ENCODE data around the gene TTC12.

The TTC12 gene

DNA sequence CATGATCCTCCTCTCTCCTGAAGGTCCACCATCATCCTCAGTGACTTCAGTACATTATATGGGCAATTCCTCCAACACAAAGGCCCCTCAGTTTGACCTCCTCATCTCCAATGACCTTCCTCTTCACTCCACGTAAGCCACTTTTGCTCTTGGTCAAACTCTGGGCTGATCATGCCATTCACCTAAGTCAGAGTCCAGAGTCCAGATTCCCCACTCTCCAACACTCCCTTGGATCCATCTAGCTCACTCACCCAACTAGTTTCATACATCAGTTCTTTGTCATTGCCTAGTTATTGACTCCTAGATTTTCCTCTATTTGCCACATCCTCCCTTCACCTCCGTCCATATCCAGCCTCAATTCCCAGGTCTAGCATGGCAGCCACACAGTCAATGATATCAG, 30.5 kb upstream of the TTC12 start:
- Histone ChIP-seq H3K9me3 (ENCODE audit: control insufficient read depth, low read length) (no peaks in the 10 kb centered on the region), H3K4me3 (ENCODE audit: insufficient read depth, low read depth, low read length) (no peak overlapping the region), H3K36me3 (ENCODE audit: control insufficient read depth, insufficient read depth, low read length) (no peaks in the 10 kb centered on the region), H3K27ac (ENCODE audit: insufficient read depth, low read depth, low read length, poor library complexity, severe bottlenecking) (no peak overlapping the region), H3K27me3 (ENCODE audit: control insufficient read depth, insufficient read depth, low read length, poor library complexity, severe bottlenecking) (no peaks in the 10 kb centered on the region), H3K4me1 (ENCODE audit: control insufficient read depth, insufficient read depth, low read length) (no peaks in the 10 kb centered on the region)
- 88 to 91% methylated on average over 2 of the region's 2 CpGs for WGBS, 2 experiments

DNA sequence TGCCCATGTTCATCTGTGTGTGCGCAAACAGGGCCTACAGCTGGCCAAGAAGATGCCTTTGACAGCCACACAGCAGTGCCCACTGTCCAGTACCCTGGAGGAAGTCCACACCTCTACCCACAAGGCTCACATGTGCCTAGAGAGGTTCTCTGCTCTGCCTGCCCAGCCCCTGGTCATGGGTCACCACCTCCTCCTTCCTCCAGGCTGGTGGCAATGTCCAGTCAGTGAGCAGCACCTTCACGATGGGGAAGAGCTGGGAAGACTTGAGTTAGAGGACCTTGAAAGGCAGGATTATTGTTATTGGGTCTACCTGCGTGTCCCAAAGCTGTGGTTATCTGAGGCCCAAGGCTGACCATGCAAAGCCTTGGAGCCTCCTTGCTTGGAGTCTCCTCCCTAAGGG, 28.4 kb upstream of the TTC12 start:
- Histone ChIP-seq H3K27ac (ENCODE audit: insufficient read depth, low read depth, low read length, poor library complexity, severe bottlenecking) (no peak overlapping the region), H3K4me3 (ENCODE audit: insufficient read depth, low read depth, low read length) (no peak overlapping the region), H3K36me3 (ENCODE audit: control insufficient read depth, insufficient read depth, low read length) (no peaks in the 10 kb centered on the region), H3K9me3 (ENCODE audit: control insufficient read depth, low read length) (no peaks in the 10 kb centered on the region), H3K4me1 (ENCODE audit: control insufficient read depth, insufficient read depth, low read length) (no peaks in the 10 kb centered on the region), H3K27me3 (ENCODE audit: control insufficient read depth, insufficient read depth, low read length, poor library complexity, severe bottlenecking) (no peaks in the 10 kb centered on the region)
- WGBS, 2 experiments: 89 to 92% methylated on average over 3 of the region's 3 CpGs

- Histone ChIP-seq H3K27ac (ENCODE audit: insufficient read depth, low read depth, low read length, poor library complexity, severe bottlenecking) (no peak overlapping the region), H3K36me3 (ENCODE audit: control insufficient read depth, insufficient read depth, low read length) (no peaks in the 10 kb centered on the region), H3K4me3 (ENCODE audit: insufficient read depth, low read depth, low read length) (no peak overlapping the region), H3K27me3 (ENCODE audit: control insufficient read depth, insufficient read depth, low read length, poor library complexity, severe bottlenecking) (no peaks in the 10 kb centered on the region), H3K9me3 (ENCODE audit: control insufficient read depth, low read length) (no peaks in the 10 kb centered on the region), H3K4me1 (ENCODE audit: control insufficient read depth, insufficient read depth, low read length) (no peaks in the 10 kb centered on the region)
- WGBS, 2 experiments: 95% methylated on average over 11 of the region's 11 CpGs
Observed at GRCh38 chr11:113286509-113287497, 27.6 kb upstream of the TTC12 start.

DNA sequence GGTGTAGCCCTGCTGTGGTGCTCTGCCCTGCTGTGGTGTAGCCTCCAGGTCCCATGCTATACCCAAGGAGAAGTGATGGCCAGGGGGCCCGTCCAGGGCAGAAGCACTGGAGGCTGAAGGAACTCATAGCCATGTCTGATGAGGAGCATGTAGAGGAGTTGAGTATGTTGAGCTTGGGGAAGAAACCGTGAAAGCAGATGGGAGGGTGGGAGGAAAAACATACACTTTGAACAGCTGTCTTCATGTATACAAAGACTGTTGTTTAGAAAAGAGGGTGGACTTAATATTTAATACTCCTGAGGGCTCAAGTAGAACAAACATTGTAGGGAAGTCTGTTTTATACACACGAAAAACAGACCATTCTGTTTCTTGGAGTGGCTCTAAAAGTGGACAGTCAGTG, 26.6 kb upstream of the TTC12 start:
- Histone ChIP-seq H3K27me3 (ENCODE audit: control insufficient read depth, insufficient read depth, low read length, poor library complexity, severe bottlenecking) (no peaks in the 10 kb centered on the region), H3K27ac (ENCODE audit: insufficient read depth, low read depth, low read length, poor library complexity, severe bottlenecking) (no peak overlapping the region), H3K9me3 (ENCODE audit: control insufficient read depth, low read length) (no peaks in the 10 kb centered on the region), H3K4me1 (ENCODE audit: control insufficient read depth, insufficient read depth, low read length) (no peaks in the 10 kb centered on the region), H3K4me3 (ENCODE audit: insufficient read depth, low read depth, low read length) (no peak overlapping the region), H3K36me3 (ENCODE audit: control insufficient read depth, insufficient read depth, low read length) (no peaks in the 10 kb centered on the region)
- 93 to 94% methylated on average over 3 of the region's 3 CpGs for WGBS, 2 experiments

GRCh38 chr11:113288286-113288863, 26.0 kb upstream of the TTC12 start:
- H3K9me3 ChIP-seq (ENCODE audit: control insufficient read depth, low read length): no peaks in the 10 kb centered on the region
- H3K4me3 ChIP-seq (ENCODE audit: insufficient read depth, low read depth, low read length): no peak overlapping the region
- H3K27ac ChIP-seq (ENCODE audit: insufficient read depth, low read depth, low read length, poor library complexity, severe bottlenecking): no peak overlapping the region
- no peaks in the 10 kb centered on the region for H3K27me3 ChIP-seq (ENCODE audit: control insufficient read depth, insufficient read depth, low read length, poor library complexity, severe bottlenecking)
- no peaks in the 10 kb centered on the region for H3K36me3 ChIP-seq (ENCODE audit: control insufficient read depth, insufficient read depth, low read length)
- no peaks in the 10 kb centered on the region for H3K4me1 ChIP-seq (ENCODE audit: control insufficient read depth, insufficient read depth, low read length)
- 91 to 97% methylated on average over 6 of the region's 6 CpGs for WGBS, 2 experiments

DNA sequence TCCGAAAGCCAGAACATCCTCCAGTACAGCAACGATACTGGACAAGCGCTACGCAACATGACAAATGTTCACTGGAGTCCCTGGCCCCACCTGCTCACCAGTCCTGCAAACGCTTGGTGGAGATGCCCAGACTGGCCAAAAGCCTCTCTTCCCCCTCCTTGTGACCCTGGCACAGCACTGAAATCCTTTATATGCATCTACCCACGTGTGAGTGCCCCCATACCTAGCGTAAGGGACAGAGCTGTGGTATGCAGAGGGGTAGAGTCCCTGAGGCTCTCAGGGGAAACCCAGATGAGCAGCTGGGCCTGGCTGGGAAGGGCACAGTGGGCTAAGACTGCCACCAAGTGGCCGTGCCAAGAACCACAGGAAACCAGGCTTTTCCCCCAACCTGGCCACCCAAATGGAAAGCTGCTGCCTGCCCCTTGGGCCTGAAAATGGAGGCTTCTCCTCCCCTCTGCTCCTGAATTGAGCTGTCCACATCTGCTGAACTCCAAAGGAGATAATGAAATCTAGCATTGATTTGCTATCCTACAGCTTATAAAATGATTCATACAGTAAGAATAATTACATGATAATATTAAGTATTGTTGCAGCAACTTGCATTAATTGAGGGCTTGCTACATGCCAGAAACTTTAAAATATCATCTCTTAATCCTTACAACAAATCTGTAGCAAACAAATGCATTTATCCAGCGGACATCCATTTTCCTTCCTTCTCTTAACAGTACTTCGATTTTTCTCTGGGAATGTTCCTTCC, 24.8 kb upstream of the TTC12 start:
- Histone ChIP-seq H3K27me3 (ENCODE audit: control insufficient read depth, insufficient read depth, low read length, poor library complexity, severe bottlenecking) (no peaks in the 10 kb centered on the region), H3K36me3 (ENCODE audit: control insufficient read depth, insufficient read depth, low read length) (no peaks in the 10 kb centered on the region), H3K27ac (ENCODE audit: insufficient read depth, low read depth, low read length, poor library complexity, severe bottlenecking) (no peak overlapping the region), H3K4me1 (ENCODE audit: control insufficient read depth, insufficient read depth, low read length) (no peaks in the 10 kb centered on the region), H3K9me3 (ENCODE audit: control insufficient read depth, low read length) (no peaks in the 10 kb centered on the region), H3K4me3 (ENCODE audit: insufficient read depth, low read depth, low read length) (no peak overlapping the region)
- 57 to 59% methylated on average over 10 of the region's 10 CpGs for WGBS, 2 experiments

DNA sequence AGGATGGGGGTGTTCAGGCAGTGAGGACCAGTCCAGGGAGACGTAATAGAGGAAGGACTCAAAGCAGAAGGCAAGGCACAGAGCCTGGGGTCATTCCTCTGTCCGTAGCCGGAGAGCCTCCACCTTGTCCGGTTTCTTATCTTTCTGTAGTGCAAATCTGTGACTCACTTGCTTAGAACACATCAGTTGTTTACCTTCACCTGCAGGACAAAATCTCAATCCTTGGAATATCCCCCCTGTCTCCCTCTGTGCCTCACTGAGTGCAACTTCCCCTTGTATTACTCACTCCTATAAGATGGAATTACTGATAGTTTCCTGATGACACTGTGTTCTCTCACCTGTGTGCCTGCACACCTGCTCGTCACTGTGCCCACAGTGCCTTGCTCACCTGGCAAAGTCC, 20.4 kb upstream of the TTC12 start:
- Histone ChIP-seq H3K4me1 (ENCODE audit: control insufficient read depth, insufficient read depth, low read length) (no peaks in the 10 kb centered on the region), H3K4me3 (ENCODE audit: insufficient read depth, low read depth, low read length) (no peak overlapping the region), H3K9me3 (ENCODE audit: control insufficient read depth, low read length) (no peaks in the 10 kb centered on the region), H3K27me3 (ENCODE audit: control insufficient read depth, insufficient read depth, low read length, poor library complexity, severe bottlenecking) (no peaks in the 10 kb centered on the region), H3K27ac (ENCODE audit: insufficient read depth, low read depth, low read length, poor library complexity, severe bottlenecking) (no peak overlapping the region), H3K36me3 (ENCODE audit: control insufficient read depth, insufficient read depth, low read length) (no peaks in the 10 kb centered on the region)
- WGBS, 2 experiments: 74 to 75% methylated on average over 5 of the region's 5 CpGs

DNA sequence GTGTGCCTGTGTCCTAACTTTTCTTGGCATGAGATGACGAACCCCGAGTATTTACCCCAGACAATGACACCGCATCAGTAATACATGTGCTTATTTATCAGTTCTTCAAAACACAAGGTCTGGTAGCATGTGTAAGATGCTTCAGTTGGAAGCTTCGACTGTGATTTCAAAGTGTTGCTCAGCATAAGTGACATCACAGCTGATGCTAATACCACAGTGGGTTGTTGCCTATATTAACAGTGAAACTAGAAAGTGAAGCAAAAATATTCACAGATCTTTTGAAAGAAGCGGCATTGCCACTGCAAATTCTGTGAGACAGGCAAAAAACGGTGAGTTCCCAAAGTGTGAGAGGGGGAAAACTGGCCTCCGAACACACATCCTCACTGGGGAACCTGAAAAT, 18.4 kb upstream of the TTC12 start:
- 95 to 96% methylated on average over 7 of the region's 7 CpGs for WGBS, 2 experiments
- no peaks in the 10 kb centered on the region for H3K27me3 ChIP-seq (ENCODE audit: control insufficient read depth, insufficient read depth, low read length, poor library complexity, severe bottlenecking)
- no peaks in the 10 kb centered on the region for H3K4me1 ChIP-seq (ENCODE audit: control insufficient read depth, insufficient read depth, low read length)
- no peaks in the 10 kb centered on the region for H3K36me3 ChIP-seq (ENCODE audit: control insufficient read depth, insufficient read depth, low read length)
- H3K27ac ChIP-seq (ENCODE audit: insufficient read depth, low read depth, low read length, poor library complexity, severe bottlenecking): no peak overlapping the region
- no peaks in the 10 kb centered on the region for H3K9me3 ChIP-seq (ENCODE audit: control insufficient read depth, low read length)
- H3K4me3 ChIP-seq (ENCODE audit: insufficient read depth, low read depth, low read length): no peak overlapping the region

- H3K9me3 ChIP-seq (ENCODE audit: control insufficient read depth, low read length): no peaks in the 10 kb centered on the region
- WGBS, 2 experiments: 83 to 86% methylated on average over 2 of the region's 2 CpGs
- no peaks in the 10 kb centered on the region for H3K36me3 ChIP-seq (ENCODE audit: control insufficient read depth, insufficient read depth, low read length)
- H3K4me1 ChIP-seq (ENCODE audit: control insufficient read depth, insufficient read depth, low read length): no peaks in the 10 kb centered on the region
- no peak overlapping the region for H3K27ac ChIP-seq (ENCODE audit: insufficient read depth, low read depth, low read length, poor library complexity, severe bottlenecking)
- H3K27me3 ChIP-seq (ENCODE audit: control insufficient read depth, insufficient read depth, low read length, poor library complexity, severe bottlenecking): no peaks in the 10 kb centered on the region
- no peak overlapping the region for H3K4me3 ChIP-seq (ENCODE audit: insufficient read depth, low read depth, low read length)
Observed at GRCh38 chr11:113296447-113297205, 17.8 kb upstream of the TTC12 start.
